HG02885 (cell line): ENCODE results near the gene TSC2.

ENCODE experiments used
- ATAC-seq: cut with Tn5 transposase; IDR thresholded peaks from one replicate; pipeline ENCODE4 v1.9.1; 2021; ENCODE audit warnings: mild to moderate bottlenecking; ENCODE audit not compliant: unreplicated experiment, poor library complexity

Gene TSC2

DNA sequence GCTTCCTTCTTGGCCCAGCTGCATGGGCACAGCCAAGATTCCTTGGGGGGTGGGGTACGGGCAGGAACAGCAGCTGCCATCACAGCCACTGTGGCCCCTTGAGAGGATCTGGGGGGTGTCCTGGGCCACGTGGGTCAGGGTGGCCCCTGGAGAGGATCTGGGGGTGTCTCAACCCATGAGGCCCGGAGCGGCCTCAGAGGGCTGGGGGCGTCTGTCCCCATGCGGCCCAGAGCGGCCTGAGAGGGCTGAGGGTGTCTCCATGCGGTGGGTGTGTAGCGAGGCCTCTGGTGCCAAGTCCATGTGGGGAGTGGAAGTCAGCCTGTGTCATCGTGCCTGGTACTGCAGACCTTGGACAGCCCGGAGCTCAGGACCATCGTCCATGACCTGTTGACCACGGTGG lies 13.7 kb downstream of the TSC2 start:
- no peak for ATAC-seq

DNA sequence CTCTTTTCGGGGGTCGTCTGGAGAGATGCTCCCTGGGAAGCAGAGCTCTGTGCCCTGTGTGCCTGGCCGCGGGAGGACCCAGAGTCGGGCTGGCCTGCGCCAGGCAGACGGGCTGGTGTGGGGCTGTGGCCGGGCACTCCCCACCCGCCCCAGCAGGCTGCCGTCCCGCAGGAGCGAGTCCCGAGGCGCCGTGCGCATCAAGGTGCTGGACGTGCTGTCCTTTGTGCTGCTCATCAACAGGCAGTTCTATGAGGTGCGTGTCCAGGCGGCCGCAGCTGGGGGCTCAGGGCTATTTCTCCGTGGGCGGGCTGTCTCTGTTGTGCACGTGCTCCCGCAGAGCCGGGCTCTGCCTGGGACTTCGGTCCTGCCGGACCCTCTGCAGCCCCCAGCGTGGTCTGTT lies 15.0 kb downstream of the TSC2 start:
- no peak for ATAC-seq

DNA sequence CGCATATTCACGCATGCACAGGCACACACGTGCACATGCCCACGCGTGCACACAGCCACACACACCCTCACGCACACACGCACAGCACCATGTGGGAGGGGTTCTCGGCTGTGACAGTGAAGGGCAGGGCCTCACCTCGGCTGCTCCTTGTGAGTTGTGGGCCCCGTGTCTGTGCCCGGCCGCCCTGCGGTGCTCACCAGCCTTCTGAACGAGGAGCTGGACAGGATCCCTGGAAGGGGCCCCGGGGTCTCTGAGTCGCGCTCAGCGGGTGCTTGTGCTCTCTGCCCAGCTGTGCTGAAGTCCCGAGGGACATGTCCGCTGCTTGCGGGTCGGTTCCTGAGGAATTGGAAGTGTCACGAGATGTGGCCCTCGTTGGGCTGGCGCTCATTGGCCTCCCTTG lies 16.1 kb downstream of the TSC2 start:
- ATAC-seq, result no peak

DNA sequence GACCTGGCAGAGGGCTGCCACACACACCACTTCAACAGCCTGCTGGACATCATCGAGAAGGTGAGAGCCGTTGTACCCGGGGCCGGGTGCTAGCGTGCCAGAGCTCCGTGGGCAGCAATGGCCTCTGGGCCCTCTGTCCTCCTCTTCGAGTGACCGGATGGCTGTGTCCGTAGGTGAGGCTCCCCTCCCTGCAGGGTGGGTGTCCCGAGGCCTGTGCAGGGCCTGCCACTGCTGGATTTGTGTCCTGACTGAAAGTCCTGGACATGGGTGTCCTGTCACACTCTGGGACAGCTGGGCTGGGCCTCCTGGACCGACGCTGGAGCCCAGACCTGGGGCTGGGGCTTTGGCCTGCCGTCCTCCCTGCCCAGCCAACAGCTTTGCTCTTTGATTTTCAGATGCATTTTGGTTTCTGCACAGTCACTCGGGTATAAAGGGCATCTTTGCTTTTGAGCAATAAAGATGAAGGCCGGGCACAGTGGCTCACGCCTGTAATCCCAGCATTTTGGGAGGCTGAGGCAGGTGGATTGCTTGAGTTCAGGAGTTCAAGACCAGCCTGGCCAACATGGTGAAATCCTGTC lies 16.7 kb downstream of the TSC2 start:
- ATAC-seq, result no peak

DNA sequence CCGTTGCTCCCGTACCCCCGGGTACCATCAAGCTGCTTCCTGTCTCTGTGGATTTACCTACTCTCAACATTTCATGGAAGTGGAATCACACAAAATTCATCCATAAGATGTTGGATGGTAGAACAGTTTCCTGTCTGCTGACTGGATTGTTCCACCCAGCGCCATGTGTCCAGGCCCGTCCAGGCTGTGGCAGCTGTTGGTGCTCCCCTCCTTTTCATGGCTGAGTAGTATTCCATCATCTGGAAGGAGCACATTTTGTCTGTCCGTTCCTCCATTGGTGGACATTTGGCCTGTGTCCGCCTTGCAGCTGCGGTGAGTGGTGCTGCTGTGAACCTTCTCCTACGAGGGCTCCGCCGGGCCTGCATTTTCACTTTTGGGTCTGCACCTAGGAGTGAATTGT lies 18.4 kb downstream of the TSC2 start:
- no peak for ATAC-seq

DNA sequence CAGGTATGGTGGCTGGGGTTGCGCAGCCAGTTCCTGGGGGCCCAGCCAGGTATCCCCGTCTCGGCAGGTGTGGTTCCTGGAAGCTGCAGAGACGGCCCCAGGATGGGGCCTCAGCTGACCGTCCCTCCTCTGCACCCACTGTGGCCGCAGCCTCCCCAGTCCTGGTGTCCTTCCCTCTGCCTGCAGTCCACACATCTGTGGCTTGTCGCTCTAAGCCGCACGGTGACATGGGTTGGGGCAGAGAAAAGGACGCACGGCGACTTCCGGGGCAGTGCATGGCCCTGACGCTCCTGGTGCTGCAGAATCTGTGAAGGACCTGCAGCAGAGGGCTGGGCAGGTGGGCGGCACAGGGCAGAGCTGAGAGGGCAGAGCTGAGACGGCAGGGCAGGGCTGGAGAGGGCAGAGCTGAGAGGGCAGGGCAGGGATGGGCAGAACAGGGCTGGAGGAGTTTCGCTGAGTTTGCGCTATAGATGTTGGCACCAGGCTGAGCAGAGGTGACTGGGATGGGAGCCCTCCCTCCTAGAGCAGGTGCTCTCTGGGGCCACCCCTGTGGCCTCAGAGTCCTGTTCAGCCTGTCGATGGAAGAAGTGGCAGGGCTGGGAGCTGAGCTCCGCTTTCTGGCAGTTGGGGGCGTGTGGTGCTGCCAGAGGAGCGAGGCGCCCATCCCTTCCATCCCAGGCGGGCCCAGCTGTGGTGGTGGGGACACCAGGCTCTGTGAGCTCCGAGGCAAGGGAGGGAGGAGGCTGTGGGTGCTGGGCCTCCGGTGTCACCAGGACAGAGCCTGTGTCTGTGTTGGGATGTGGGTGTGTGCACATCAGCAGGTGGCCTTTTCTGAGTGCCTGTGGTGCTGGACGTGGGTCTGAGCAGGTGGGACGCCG lies 23.0 kb downstream of the TSC2 start:
- ATAC-seq, result no peak

DNA sequence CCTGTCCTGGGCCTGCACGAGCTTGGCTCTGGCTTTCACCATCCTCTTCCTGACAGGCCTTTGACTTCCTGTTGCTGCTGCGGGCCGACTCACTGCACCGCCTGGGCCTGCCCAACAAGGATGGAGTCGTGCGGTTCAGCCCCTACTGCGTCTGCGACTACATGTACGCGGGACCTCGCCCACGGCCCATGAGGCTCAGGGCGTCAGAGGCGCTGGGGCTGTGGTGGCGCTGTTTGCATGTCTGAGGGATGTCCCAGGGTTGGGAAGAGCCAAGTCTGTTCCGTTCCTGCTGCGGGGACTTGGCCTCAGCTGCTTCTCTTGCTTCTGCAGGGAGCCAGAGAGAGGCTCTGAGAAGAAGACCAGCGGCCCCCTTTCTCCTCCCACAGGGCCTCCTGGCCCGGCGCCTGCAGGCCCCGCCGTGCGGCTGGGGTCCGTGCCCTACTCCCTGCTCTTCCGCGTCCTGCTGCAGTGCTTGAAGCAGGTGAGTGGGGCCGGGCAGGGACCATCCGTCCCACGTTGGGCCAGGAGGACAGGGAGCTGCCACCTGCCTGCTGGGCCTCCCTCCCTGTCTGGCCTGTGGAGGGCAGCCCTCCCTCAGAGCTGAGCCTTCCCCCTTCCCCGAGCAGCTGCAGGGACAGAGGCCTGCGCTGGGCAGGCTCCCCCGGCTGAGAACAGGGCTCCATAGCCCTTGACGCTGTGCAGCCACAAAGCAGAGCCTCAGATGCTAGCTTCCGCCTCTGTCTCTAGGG lies 23.8 kb downstream of the TSC2 start:
- no peak for ATAC-seq

DNA sequence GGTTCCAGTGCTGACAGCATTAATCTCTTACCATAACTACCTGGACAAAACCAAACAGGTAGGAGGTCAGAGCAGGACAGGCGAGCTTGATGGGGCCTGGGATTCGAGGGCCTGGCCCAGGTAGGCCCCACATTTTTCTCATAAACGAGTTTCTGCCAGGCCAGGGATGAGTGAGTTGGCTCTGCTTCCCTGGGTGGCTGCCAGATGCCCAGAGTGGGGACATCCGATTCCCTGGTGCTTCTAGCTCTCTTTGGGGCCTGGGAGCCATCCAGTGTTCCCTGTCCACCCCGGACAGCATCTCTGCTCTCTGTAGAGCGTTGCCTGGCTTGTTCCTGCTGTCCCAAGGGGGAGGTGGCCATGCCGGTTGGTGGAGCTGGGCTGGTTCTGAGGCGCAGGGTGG lies 25.1 kb downstream of the TSC2 start:
- ATAC-seq, result no peak

DNA sequence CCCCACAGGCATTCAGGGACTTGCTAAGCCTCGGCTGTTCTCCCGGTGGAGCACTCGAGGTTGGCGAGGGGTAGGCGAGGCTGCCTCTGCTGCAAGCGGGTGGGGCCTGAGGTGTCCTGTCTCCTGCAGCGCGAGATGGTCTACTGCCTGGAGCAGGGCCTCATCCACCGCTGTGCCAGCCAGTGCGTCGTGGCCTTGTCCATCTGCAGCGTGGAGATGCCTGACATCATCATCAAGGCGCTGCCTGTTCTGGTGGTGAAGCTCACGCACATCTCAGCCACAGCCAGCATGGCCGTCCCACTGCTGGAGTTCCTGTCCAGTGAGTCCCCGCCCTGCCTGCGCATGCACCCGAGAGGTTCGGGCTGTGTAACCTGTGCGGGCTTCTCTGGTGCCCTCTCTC lies 26.3 kb downstream of the TSC2 start:
- no peak for ATAC-seq

DNA sequence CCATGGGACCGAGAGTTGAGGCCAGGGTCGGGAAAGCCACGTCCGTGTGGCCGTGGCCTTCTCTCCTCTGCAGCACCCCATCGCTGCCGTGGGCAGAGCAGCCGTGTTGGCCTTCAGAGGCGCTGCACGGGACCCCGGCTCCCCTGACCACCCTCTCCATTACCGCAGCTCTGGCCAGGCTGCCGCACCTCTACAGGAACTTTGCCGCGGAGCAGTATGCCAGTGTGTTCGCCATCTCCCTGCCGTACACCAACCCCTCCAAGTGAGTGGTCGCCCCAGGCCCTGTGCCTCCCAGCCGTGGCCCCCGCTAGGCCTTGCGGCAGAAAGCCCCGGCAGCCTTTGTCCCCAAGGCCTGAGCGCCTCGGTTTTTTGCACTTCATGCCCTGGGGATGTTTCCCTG lies 27.8 kb downstream of the TSC2 start:
- ATAC-seq, result no peak

DNA sequence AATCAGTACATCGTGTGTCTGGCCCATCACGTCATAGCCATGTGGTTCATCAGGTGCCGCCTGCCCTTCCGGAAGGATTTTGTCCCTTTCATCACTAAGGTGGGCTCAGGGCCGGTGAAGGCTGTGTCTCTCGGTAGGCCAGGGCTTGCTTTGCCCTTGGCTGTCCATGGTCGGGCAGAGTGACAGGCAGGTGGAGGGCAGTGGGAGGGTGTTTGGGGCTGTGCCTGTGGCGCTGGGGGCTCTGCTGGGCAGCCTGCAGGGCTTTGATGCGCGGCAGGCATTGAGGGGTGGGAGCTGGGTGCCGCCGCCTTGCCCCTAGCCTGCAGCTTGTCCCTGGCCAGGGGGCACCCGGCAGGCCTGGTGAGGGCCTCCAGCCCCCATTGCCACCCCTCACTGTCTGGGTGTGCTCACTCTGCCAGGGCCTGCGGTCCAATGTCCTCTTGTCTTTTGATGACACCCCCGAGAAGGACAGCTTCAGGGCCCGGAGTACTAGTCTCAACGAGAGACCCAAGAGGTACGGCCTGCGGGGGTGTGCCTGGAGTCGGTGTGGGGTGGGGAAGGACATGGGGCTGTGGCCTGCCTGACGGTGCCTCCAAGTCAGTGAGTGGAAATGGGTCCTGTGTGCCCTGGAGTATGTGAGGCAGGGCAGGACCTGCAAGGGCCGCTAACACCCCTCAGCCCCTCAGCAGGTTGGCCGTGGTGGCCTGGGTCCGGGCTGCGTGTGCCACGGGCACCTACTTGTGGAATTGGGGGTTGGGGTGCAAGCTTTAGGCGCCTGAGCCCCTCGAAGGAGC lies 28.5 kb downstream of the TSC2 start:
- no peak for ATAC-seq

DNA sequence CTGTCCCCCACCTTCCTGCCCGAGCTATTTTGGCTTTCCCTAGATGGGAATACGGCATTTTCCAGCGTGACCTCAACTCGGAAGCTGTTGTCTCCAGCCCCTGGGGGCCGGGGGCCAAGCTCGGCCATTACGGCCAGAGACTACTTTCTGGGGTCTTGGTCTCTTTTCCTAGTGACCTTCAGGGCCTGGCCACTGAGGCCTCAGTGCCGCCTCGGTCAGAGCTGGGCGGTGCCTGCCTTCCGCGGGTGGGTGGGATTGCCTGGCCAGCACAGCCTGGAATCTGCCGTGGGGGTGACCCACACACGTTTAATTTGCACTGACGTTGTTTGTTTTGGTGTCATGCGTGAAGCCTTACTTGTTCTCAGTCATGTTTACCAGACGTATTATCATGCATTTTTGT lies 29.2 kb downstream of the TSC2 start:
- no peak for ATAC-seq

DNA sequence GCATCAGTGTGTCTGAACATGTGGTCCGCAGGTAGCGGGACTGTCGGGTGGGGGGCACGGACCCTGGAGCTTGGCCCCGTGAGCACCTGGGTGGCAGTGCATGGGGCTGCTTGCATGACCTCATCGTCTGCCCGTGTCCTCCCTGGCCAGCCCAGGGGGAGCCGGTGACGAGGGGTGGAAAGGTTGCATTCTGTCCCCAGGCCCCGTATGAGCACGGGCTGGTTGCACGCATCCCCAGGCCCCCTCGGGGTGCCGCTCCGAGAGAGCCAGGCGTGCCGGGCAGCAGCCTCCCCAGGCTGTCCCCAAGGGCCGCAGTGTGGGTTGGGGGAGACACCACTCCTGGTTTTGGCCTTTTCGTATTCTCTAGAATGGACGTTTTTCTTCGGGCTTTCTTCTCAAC lies 29.9 kb downstream of the TSC2 start:
- no peak for ATAC-seq

DNA sequence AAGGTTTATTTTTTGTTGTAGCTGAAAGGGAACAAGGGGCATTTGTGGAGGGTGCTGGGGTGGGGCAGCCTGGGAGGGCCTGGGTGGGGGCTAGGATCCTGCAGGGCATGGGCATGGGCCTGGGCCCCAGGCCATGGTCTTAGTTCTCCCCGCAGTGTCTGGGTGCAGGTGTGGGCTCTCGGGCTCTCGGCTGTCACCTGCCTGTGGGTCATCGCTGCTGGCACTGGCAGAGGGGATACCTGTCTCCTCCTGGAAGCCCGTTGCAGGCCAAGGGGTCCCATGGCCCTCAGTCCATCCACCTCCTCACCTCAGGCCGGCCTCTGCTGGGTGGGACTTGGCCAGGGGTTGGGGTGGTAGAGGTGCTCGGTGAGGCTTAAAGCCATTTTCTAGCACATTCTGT lies 30.3 kb downstream of the TSC2 start:
- no peak for ATAC-seq

DNA sequence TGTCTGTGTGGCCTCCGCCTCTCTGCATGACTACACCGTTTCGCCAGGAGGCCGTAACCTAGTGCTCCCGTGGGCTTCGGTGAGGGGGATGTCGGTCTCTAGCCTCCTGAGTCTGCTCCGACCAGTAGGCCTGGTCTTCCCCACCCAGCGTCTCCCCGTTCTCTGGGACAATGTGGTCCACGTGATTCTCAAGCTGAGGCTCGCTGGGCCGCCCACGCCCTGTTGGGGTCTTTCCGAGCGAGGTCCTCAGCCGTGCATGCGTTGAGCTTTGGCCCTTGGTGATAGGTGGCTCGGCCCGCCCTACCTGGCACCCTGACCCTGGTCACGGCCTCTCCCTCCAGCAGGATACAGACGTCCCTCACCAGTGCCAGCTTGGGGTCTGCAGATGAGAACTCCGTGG lies 30.9 kb downstream of the TSC2 start:
- no peak for ATAC-seq

DNA sequence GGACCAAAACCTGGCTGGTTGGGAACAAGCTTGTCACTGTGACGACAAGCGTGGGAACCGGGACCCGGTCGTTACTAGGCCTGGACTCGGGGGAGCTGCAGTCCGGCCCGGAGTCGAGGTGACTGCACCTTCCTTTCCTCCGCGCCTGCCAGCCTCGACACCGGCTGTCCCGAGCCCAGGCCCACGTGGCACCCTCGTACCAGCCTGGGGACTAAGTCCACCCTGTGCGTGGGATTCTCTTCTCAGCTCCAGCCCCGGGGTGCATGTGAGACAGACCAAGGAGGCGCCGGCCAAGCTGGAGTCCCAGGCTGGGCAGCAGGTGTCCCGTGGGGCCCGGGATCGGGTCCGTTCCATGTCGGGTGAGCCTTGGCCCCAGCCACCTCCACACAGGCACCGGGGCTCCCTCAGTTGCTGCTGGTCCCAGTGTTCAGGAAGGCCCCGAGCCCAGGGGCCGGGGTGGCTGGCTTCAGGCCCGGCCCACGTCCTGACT lies 31.6 kb downstream of the TSC2 start:
- no peak for ATAC-seq

DNA sequence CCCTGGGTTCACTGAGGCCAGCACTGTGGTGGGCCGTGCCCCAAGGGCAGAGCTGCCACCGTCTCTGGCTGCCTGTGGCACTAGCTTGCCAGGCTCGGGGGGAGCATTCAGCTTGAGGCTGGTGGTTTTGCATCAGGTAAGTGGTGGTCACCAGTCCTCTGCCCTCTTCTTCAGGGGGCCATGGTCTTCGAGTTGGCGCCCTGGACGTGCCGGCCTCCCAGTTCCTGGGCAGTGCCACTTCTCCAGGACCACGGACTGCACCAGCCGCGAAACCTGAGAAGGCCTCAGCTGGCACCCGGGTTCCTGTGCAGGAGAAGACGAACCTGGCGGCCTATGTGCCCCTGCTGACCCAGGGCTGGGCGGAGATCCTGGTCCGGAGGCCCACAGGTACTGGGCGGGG lies 32.2 kb downstream of the TSC2 start:
- no peak for ATAC-seq

DNA sequence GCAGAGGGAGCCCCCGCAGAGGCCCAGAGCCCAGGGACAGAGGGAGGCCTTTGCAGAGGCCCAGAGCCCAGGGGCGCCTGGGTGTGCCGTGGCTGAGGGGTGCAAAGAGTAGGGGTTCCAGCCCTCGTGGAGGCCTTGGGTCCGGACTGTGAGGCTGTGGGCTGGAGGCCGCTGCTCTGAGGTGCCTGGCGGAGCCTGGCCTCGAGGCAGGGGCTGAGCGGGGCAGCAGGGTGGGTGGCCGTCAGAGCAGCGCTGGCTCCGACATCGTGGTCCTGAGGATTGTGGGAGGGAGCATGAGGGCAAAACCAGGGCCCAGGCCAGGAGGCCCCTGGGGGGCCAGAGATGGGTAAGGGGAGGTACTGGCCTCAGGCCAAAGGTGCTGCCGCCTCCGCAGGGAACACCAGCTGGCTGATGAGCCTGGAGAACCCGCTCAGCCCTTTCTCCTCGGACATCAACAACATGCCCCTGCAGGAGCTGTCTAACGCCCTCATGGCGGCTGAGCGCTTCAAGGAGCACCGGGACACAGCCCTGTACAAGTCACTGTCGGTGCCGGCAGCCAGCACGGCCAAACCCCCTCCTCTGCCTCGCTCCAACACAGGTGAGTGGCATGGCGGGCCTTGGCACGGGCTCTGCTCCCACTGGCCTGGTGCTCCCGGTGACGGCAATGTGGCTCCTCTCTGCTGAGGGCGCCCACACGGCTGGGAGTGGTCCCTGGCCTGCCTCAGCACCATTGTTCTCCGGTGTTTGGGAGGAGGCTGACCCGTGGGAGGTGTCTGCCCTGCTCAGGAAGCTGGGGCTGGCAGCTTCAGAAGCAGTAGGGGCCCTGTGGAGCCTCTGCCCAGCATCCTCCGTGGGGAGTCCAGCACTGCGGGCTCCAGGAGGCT lies 33.7 kb downstream of the TSC2 start:
- ATAC-seq, result no peak

DNA sequence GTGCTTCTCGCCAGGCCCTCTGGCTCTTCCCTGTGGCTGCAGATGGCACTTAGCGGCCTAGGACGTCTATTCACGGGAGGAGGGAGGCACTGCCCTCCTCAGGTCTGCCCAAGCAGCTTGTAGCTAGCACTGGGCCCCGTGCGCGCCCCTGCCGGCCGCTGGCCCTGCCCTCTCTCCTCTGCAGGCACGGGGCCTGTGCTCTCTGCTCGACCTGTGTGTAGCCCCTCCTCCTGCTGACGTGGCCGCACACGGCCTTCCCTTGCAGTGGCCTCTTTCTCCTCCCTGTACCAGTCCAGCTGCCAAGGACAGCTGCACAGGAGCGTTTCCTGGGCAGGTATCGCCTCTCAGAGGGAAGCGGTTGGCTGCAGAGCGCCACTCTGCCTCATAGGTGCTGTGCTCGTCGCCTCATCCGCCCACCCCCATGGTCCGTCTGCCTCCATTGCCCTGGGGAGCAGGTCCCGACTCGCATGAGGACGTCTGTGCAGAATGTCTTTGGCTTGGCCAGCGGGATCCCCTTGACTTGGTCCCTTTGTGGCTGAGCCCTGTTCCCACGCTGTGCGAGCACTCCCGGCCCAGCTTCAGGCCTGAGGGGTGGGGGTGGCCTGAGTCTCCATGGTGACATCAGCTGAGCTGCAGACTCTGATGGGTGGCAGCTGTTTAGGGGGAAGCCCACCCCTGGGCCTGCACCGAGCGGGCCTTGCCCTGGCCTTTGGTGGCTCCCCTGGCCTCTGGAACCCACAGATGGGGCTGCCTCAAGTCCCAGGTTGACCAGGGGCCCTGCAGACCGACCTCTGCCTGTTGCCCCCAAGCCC lies 34.6 kb downstream of the TSC2 start:
- no peak for ATAC-seq
